Measurements from ENCODE around the gene IL17D.

- TF ChIP-seq CTCF (IDR thresholded peaks at IDR 0.05) (no peak), EP300 (IDR thresholded peaks at IDR 0.05) (no peak)
Measured at GRCh38 chr13:20711301-20712044, 8.0 kb downstream of the IL17D start.
